Keratinocyte (primary cell): ENCODE results near the gene RBM42.

ENCODE experiments used
- CTCF ChIP-seq, 3 experiments: IDR thresholded peaks in 1 of 3; conservative IDR thresholded peaks in 1 of 3; optimal IDR thresholded peaks in 1 of 3; 2 replicates in 2 of 3; 3 replicates in 1 of 3; pipeline versions ENCODE3 to v1.5.1; 2011; ENCODE audit warnings: low read length in 3 of 3, mild to moderate bottlenecking in 3 of 3, moderate library complexity in 2 of 3, control low read depth in 1 of 3, inconsistent platforms in 1 of 3; ENCODE audit not compliant: insufficient read depth in 2 of 3; ENCODE audit errors: extremely low read depth in 1 of 3
- EZH2 ChIP-seq: IDR thresholded peaks from one replicate; pipeline ENCODE4 v1.6.1; 2012; ENCODE audit warnings: inconsistent platforms, mild to moderate bottlenecking, low read length, moderate library complexity

DNA sequence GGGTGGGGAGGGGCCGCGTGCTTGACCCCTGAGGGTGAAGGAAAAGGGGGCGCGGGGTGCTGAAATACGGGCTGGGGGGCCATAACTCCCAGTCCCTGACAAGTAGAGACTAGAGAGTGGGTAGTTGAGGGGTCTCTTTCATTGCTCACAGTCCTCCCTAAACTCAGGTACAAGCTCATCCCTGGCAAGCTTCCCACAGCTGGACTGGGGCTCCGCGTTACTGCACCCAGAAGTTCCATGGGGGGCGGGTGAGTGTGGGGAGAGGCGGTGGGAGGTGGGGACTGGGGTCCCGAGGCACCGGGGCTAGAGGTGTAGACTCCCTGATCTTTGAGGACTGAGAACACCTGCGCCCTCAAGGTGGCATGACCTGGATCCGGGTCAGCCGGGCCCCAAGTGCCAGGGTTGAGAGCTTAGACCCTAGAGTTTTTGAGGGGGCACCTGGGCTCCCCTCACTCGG lies 14.0 kb downstream of the RBM42 start:
- no peak for TF ChIP-seq CTCF (optimal IDR thresholded peaks at IDR 0.05 in 1 of 3, IDR thresholded peaks at IDR 0.05 in 1 of 3, conservative IDR thresholded peaks at IDR 0.05 in 1 of 3; ENCODE audit: extremely low read depth in 1 of 3, insufficient read depth in 2 of 3, low read length in 3 of 3)
- no peak for TF ChIP-seq EZH2
